ENCODE results near the gene SUCO. TPM values are rescaled to one million over a fixed set of nuclear protein-coding genes. Genes with fewer than 3 reads are reported as not detected.

SUCO gene
- polyA plus RNA-seq, 2 of the 4 experiments (the other 2 are of a cell fraction) = 10.3 to 21.8 TPM

- TF ChIP-seq ESRRA (IDR thresholded peaks at IDR 0.05; ENCODE audit: borderline replicate concordance, low read length) = no peak
- no peak for TF ChIP-seq HDAC2 (IDR thresholded peaks at IDR 0.05)
- TF ChIP-seq ZC3H11A (IDR thresholded peaks at IDR 0.05) = no peak
- no peak for TF ChIP-seq EHF (CRISPR knock-in tag; IDR thresholded peaks at IDR 0.05)
- TF ChIP-seq POLR2A (IDR thresholded peaks at IDR 0.05; ENCODE audit: low read length) = peak; percentile 65
- TF ChIP-seq RARB (CRISPR knock-in tag; IDR thresholded peaks at IDR 0.05) = no peak
- no peak for TF ChIP-seq FOSL2 (IDR thresholded peaks at IDR 0.05)
- no peak for TF ChIP-seq FOSL2 (CRISPR knock-in tag; IDR thresholded peaks at IDR 0.05)
- no peak for TF ChIP-seq HOXA7 (CRISPR knock-in tag; IDR thresholded peaks at IDR 0.05)
- no peak for TF ChIP-seq ZNF302 (CRISPR knock-in tag; IDR thresholded peaks at IDR 0.05)
- TF ChIP-seq HEYL (CRISPR knock-in tag; IDR thresholded peaks at IDR 0.05) = no peak
- no peak for TF ChIP-seq CBX8 (IDR thresholded peaks at IDR 0.05)
- TF ChIP-seq POLR2AphosphoS2 (conservative IDR thresholded peaks at IDR 0.05; ENCODE audit: low read length) = no peak
- TF ChIP-seq USF2 (IDR thresholded peaks at IDR 0.05) = no peak; the same call in 1 of the 2 replicates
- TF ChIP-seq RCOR1 (IDR thresholded peaks at IDR 0.05; ENCODE audit: low read depth, low read length) = no peak
- TF ChIP-seq SMC3 (IDR thresholded peaks at IDR 0.05) = no peak
- no peak for TF ChIP-seq HMGXB4 (CRISPR knock-in tag; IDR thresholded peaks at IDR 0.05; ENCODE audit: borderline replicate concordance)
- TF ChIP-seq MAFK (IDR thresholded peaks at IDR 0.05; ENCODE audit: partially characterized antibody) = peak; percentile 59
- TF ChIP-seq KDM5A (IDR thresholded peaks at IDR 0.05) = no peak
- no peak for TF ChIP-seq PBX3 (IDR thresholded peaks at IDR 0.05)
- TF ChIP-seq JUN (IDR thresholded peaks at IDR 0.05) = no peak; a peak in 1 of 5 replicates
- no peak for TF ChIP-seq NR3C1 (IDR thresholded peaks at IDR 0.05)
- no peak for TF ChIP-seq SREBF2 (IDR thresholded peaks at IDR 0.05)
- 0 out of 5 replicates have a peak, but pooled peaks of 1 of the 2 experiments have one; percentile 15 for TF ChIP-seq RAD21 (conservative IDR thresholded peaks at IDR 0.05 in 1 of 2, IDR thresholded peaks at IDR 0.05 in 1 of 2)
- TF ChIP-seq ATOH8 (CRISPR knock-in tag; IDR thresholded peaks at IDR 0.05; ENCODE audit: low read depth) = no peak
- TF ChIP-seq HES2 (IDR thresholded peaks at IDR 0.05) = no peak
- no peak for TF ChIP-seq HOXB13 (CRISPR knock-in tag; IDR thresholded peaks at IDR 0.05; ENCODE audit: low read depth)
- TF ChIP-seq TFCP2L1 (CRISPR knock-in tag; IDR thresholded peaks at IDR 0.05) = no peak
- no peak for TF ChIP-seq HOXB5 (CRISPR knock-in tag; IDR thresholded peaks at IDR 0.05)
- TF ChIP-seq CEBPB (IDR thresholded peaks at IDR 0.05) = no peak
- no peak for TF ChIP-seq KDM1A (IDR thresholded peaks at IDR 0.05; ENCODE audit: low read depth)
- TF ChIP-seq MAX (IDR thresholded peaks at IDR 0.05) = no peak; the same call in 1 of the 2 replicates
- TF ChIP-seq, protein P1, sequence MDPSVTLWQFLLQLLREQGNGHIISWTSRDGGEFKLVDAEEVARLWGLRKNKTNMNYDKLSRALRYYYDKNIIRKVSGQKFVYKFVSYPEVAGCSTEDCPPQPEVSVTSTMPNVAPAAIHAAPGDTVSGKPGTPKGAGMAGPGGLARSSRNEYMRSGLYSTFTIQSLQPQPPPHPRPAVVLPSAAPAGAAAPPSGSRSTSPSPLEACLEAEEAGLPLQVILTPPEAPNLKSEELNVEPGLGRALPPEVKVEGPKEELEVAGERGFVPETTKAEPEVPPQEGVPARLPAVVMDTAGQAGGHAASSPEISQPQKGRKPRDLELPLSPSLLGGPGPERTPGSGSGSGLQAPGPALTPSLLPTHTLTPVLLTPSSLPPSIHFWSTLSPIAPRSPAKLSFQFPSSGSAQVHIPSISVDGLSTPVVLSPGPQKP (IDR thresholded peaks at IDR 0.05; ENCODE audit: low read depth, low read length) = no peak
- no peak for TF ChIP-seq FOSB (CRISPR knock-in tag; IDR thresholded peaks at IDR 0.05)
- TF ChIP-seq FOXS1 (CRISPR knock-in tag; IDR thresholded peaks at IDR 0.05) = no peak
- no peak for TF ChIP-seq EP300 (IDR thresholded peaks at IDR 0.05)
- no peak for TF ChIP-seq EHMT2 (IDR thresholded peaks at IDR 0.05; ENCODE audit: low read depth)
- no peak for TF ChIP-seq CBX2 (IDR thresholded peaks at IDR 0.05; ENCODE audit: borderline replicate concordance, low read depth)
- TF ChIP-seq GATA3 (IDR thresholded peaks at IDR 0.05; ENCODE audit: borderline replicate concordance) = no peak; the same call in 1 of the 2 replicates
- TF ChIP-seq MAZ (IDR thresholded peaks at IDR 0.05; ENCODE audit: borderline replicate concordance, low read depth, low read length) = no peak
- no peak for TF ChIP-seq TP53 (CRISPR knock-in tag; IDR thresholded peaks at IDR 0.05)
These were observed 709 bp upstream of the SUCO start (continued) for GRCh38 chr1:172532183-172532699.

Measured in A549 (cell line).